Gastrocnemius medialis (tissue), 4 donors: ENCODE results near the gene ANKRD17. TPM values are rescaled to one million over a fixed set of nuclear protein-coding genes. Genes with fewer than 3 reads are reported as not detected.

Experiments
- ATAC-seq, 2 donors: fragments of 150-250 bp; one replicate each; pipeline ENCODE4 v1.9.1; 2016
- DNase-seq, 2 donors: peaks; one replicate each; pipeline ENCODE4 v3.0.0-alpha.2; 2019
- H3K27ac ChIP-seq, 4 donors: fragments of 200-600 bp; sonication (generic); 1 replicate in 1 of 4; 2 replicates in 3 of 4; pipeline ENCODE4 v1.5.1; 2016 to 2018; ENCODE audit warnings: mild to moderate bottlenecking in 2 of 4, moderate library complexity in 1 of 4
- H3K27me3 ChIP-seq, 3 donors: fragments of 200-600 bp; sonication (generic) in 2 of 3; 1 replicate in 1 of 3; 2 replicates in 2 of 3; pipeline versions ENCODE4 v1.5.1 to v1.6.0; 2016 to 2019; ENCODE audit warnings: mild to moderate bottlenecking in 1 of 3, moderate library complexity in 1 of 3
- H3K36me3 ChIP-seq, 2 donors: fragments of 200-600 bp; sonication (generic) in 1 of 2; one replicate each; pipeline ENCODE4 v1.5.1; 2017 to 2018
- H3K4me1 ChIP-seq, 2 donors: fragments of 200-600 bp; sonication (generic) in 1 of 2; one replicate each; pipeline ENCODE4 v1.5.1; 2016 to 2017; ENCODE audit warnings: mild to moderate bottlenecking in 2 of 2
- H3K4me3 ChIP-seq, 4 donors: fragments of 200-600 bp; sonication (generic) in 3 of 4; 1 replicate in 1 of 4; 2 replicates in 3 of 4; pipeline ENCODE4 v1.5.1; 2016 to 2019; ENCODE audit warnings: mild to moderate bottlenecking in 2 of 4
- H3K9me3 ChIP-seq, 3 donors: fragments of 200-600 bp; sonication (generic) in 2 of 3; 1 replicate in 1 of 3; 2 replicates in 2 of 3; pipeline ENCODE4 v1.5.1; 2016 to 2019
- CTCF ChIP-seq, 5 experiments: fragments of 450-650 bp in 3 of 5; fragments of 200-600 bp in 2 of 5; sonication (generic) in 2 of 5; IDR thresholded peaks in 4 of 5; conservative IDR thresholded peaks in 1 of 5; 1 replicate in 4 of 5; 2 replicates in 1 of 5; pipeline ENCODE4 v1.5.1; 2016 to 2019; ENCODE audit warnings: antibody characterized with exemption in 5 of 5, mild to moderate bottlenecking in 3 of 5, moderate library complexity in 3 of 5
- POLR2A ChIP-seq, 2 donors: fragments of 450-650 bp; IDR thresholded peaks; one replicate each; pipeline ENCODE4 v1.6.1; 2017; ENCODE audit warnings: antibody characterized with exemption in 2 of 2, mild to moderate bottlenecking in 2 of 2, moderate library complexity in 2 of 2
- in situ Hi-C, 4 donors: fragments of 200-750 bp; cut with MboI; loops; one replicate each; pipeline versions ENCODE4 v1.15.0 to v1.8.0; 2017; ENCODE audit warnings: low sequenced_read_pairs in 4 of 4
- intact Hi-C: fragments of 100-400 bp; cut with DNase I; formaldehyde crosslinking; loops from one replicate; pipeline ENCODE4 v1.15.1; 2023; ENCODE audit warnings: low total_unique reads
- total RNA-seq, 4 donors: library from RNA; depleted of rRNA; stranded (reverse); fragments of >200 nt; gene quantifications; one replicate each; pipeline versions ENCODE4 v1.1.0 to v1.2.3, GENCODE V29; 2016

ANKRD17 gene
- total RNA-seq, 4 donors from 2014 or later, result 40.8 to 68.5 (median 54.8) TPM

- no peak for DNase-seq
- peaks cover 8 to 11% of the 10 kb centered on the region in 2 donors for H3K4me1 ChIP-seq
- no peak overlapping the region for H3K4me3 ChIP-seq
- H3K9me3 ChIP-seq, result no peaks in the 10 kb centered on the region
- no peak for ATAC-seq
- no peak for TF ChIP-seq CTCF (IDR thresholded peaks at IDR 0.05 in 4 of 5, conservative IDR thresholded peaks at IDR 0.05 in 1 of 5)
- no peak for TF ChIP-seq POLR2A (IDR thresholded peaks at IDR 0.05)
- no peak overlapping the region for H3K27ac ChIP-seq
- intact Hi-C loops (no loop called here), in situ Hi-C loops (no loop called here)
- H3K27me3 ChIP-seq, result no peaks in the 10 kb centered on the region
- H3K36me3 ChIP-seq, result no peaks in the 10 kb centered on the region
Observed at GRCh38 chr4:73189274-73189810, 69.3 kb downstream of the ANKRD17 start.

GRCh38 chr4:73187325-73187724 is 71.3 kb downstream of the ANKRD17 start:
- DNase-seq, result no peak
- Histone ChIP-seq H3K27ac (peak overlapping the region in 3 of 4 donors; percentile 1 to 38 (median 29)), H3K9me3 (no peaks in the 10 kb centered on the region), H3K4me3 (no peak overlapping the region), H3K4me1 (peaks cover 11 to 12% of the 10 kb centered on the region in 2 donors), H3K36me3 (no peaks in the 10 kb centered on the region), H3K27me3 (no peaks in the 10 kb centered on the region)
- intact Hi-C loops, result no loop called here
- in situ Hi-C loops, result no loop called here
- TF ChIP-seq CTCF (IDR thresholded peaks at IDR 0.05 in 4 of 5, conservative IDR thresholded peaks at IDR 0.05 in 1 of 5), result no peak
- no peak for TF ChIP-seq POLR2A (IDR thresholded peaks at IDR 0.05)
- no peak for ATAC-seq

- ATAC-seq, result no peak
- DNase-seq, result no peak
- in situ Hi-C loops (no loop called here), intact Hi-C loops (no loop called here)
- Histone ChIP-seq H3K36me3 (no peaks in the 10 kb centered on the region), H3K27ac (no peak overlapping the region), H3K4me3 (no peak overlapping the region), H3K4me1 (peaks cover 11 to 19% of the 10 kb centered on the region in 2 donors), H3K27me3 (no peaks in the 10 kb centered on the region), H3K9me3 (no peaks in the 10 kb centered on the region)
- TF ChIP-seq POLR2A (IDR thresholded peaks at IDR 0.05) (no peak), CTCF (IDR thresholded peaks at IDR 0.05 in 4 of 5, conservative IDR thresholded peaks at IDR 0.05 in 1 of 5) (no peak)
Observed at GRCh38 chr4:73185903-73186302, 72.7 kb downstream of the ANKRD17 start.

GRCh38 chr4:73181231-73181630 is 77.4 kb downstream of the ANKRD17 start:
- TF ChIP-seq CTCF (IDR thresholded peaks at IDR 0.05 in 4 of 5, conservative IDR thresholded peaks at IDR 0.05 in 1 of 5) (no peak), POLR2A (IDR thresholded peaks at IDR 0.05) (no peak)
- H3K4me1 ChIP-seq, result peaks cover 24 to 35% of the 10 kb centered on the region in 2 donors
- no peak for DNase-seq
- no peak overlapping the region for H3K27ac ChIP-seq
- H3K36me3 ChIP-seq, result no peaks in the 10 kb centered on the region
- no peaks in the 10 kb centered on the region for H3K9me3 ChIP-seq
- H3K4me3 ChIP-seq, result no peak overlapping the region
- intact Hi-C loops, result no loop called here
- H3K27me3 ChIP-seq, result no peaks in the 10 kb centered on the region
- in situ Hi-C loops, result no loop called here
- ATAC-seq, result no peak

- DNase-seq, result no peak
- intact Hi-C loops, result no loop called here
- Histone ChIP-seq H3K4me1 (peaks cover 29 to 35% of the 10 kb centered on the region in 2 donors), H3K9me3 (no peaks in the 10 kb centered on the region), H3K27ac (peak overlapping the region in 2 of 4 donors; percentile 0 to 35), H3K27me3 (no peaks in the 10 kb centered on the region), H3K4me3 (no peak overlapping the region), H3K36me3 (no peaks in the 10 kb centered on the region)
- TF ChIP-seq POLR2A (IDR thresholded peaks at IDR 0.05), result no peak
- TF ChIP-seq CTCF (IDR thresholded peaks at IDR 0.05 in 4 of 5, conservative IDR thresholded peaks at IDR 0.05 in 1 of 5), result no peak
- no peak for ATAC-seq
- in situ Hi-C loops, result no loop called here
Observed at GRCh38 chr4:73178389-73178788, 80.2 kb downstream of the ANKRD17 start.
